LHCN-M2 (cell line): ENCODE measurements around the gene NCKAP5L. TPM values are rescaled to one million over a fixed set of nuclear protein-coding genes. Genes with fewer than 3 reads are reported as not detected.
A peak's percentile ranks its signal among the peaks of the same experiment; 100 is the strongest.

Experiments used
- DNase-seq: peaks from one replicate; pipeline ENCODE4 v3.0.0-alpha.2; 2012; ENCODE audit warnings: low read depth
- polyA plus RNA-seq: library from polyadenylated mRNA; unstranded; fragments of >200 nt; gene quantifications from one replicate; pipeline ENCODE4 v1.2.1, GENCODE V29; 2012; ENCODE audit warnings: missing spikeins
- total RNA-seq: library from RNA; depleted of rRNA; stranded (reverse); fragments of >200 nt; gene quantifications from 2 replicates; pipeline ENCODE4 v1.2.3, GENCODE V29; 2014; rRNA removed

The NCKAP5L gene
- total RNA-seq = 27.8 and 29.8 TPM in 2 replicates
- 18.6 TPM for polyA plus RNA-seq

- DNase-seq = peak; percentile 95
These were observed at the start of gene NCKAP5L for GRCh38 chr12:49828133-49829091. TSS of gene NCKAP5L (minus strand) at chr12:49828413. CDS start at chr12:49804044, 24,369 bp downstream.

- DNase-seq = no peak
These were observed 48.9 kb upstream of the NCKAP5L start for GRCh38 chr12:49877066-49877465.

- DNase-seq = no peak
These were observed 47.9 kb upstream of the NCKAP5L start for GRCh38 chr12:49876070-49876469.

GRCh38 chr12:49875115-49875720 lies 47.0 kb upstream of the NCKAP5L start:
- no peak for DNase-seq

- DNase-seq = no peak
These were observed 46.1 kb upstream of the NCKAP5L start for GRCh38 chr12:49874142-49874897.

- DNase-seq = peak; percentile 36
These were observed 45.2 kb upstream of the NCKAP5L start for GRCh38 chr12:49873361-49873934.

- DNase-seq = peak; percentile 33
These were observed 44.6 kb upstream of the NCKAP5L start for GRCh38 chr12:49872781-49873181.

GRCh38 chr12:49872381-49872780 lies 44.2 kb upstream of the NCKAP5L start:
- DNase-seq = no peak

- DNase-seq = peak; percentile 89
These were observed 43.6 kb upstream of the NCKAP5L start for GRCh38 chr12:49871811-49872251.

- no peak for DNase-seq
These were observed 43.0 kb upstream of the NCKAP5L start for GRCh38 chr12:49871263-49871561.

GRCh38 chr12:49870501-49871262 lies 42.5 kb upstream of the NCKAP5L start:
- DNase-seq = no peak

- no peak for DNase-seq
These were observed 41.7 kb upstream of the NCKAP5L start for GRCh38 chr12:49869816-49870500.

GRCh38 chr12:49868952-49869815 lies 41.0 kb upstream of the NCKAP5L start:
- peak; percentile 88 for DNase-seq

GRCh38 chr12:49868449-49868848 lies 40.2 kb upstream of the NCKAP5L start:
- no peak for DNase-seq

- DNase-seq = no peak
These were observed 39.5 kb upstream of the NCKAP5L start for GRCh38 chr12:49867570-49868341.

- DNase-seq = peak; percentile 48
These were observed 38.8 kb upstream of the NCKAP5L start for GRCh38 chr12:49866859-49867569.

- no peak for DNase-seq
These were observed 37.5 kb upstream of the NCKAP5L start for GRCh38 chr12:49865782-49866135.
